Liver (tissue), 9 donors: ENCODE measurements around the gene PTPA. TPM values are rescaled to one million over a fixed set of nuclear protein-coding genes. Genes with fewer than 3 reads are reported as not detected.

ENCODE experiments used
- DNase-seq: peaks from one replicate; pipeline ENCODE4 v3.0.0-alpha.2; 2017; ENCODE audit warnings: low spot score
- H3K27ac ChIP-seq, 2 donors: one replicate each; pipeline ENCODE4 v1.7.0; 2013; ENCODE audit warnings: inconsistent platforms in 2 of 2, low read length in 2 of 2, control low read depth in 1 of 2, low read depth in 1 of 2, mild to moderate bottlenecking in 1 of 2
- H3K27me3 ChIP-seq, 4 donors: one replicate each; pipeline versions ENCODE4 v1.6.1 to v1.7.0; 2013; ENCODE audit warnings: low read length in 3 of 4, inconsistent platforms in 1 of 4, mild to moderate bottlenecking in 1 of 4, moderate library complexity in 1 of 4; ENCODE audit not compliant: control insufficient read depth in 4 of 4, insufficient read depth in 4 of 4
- H3K36me3 ChIP-seq, 4 donors: one replicate each; pipeline versions ENCODE4 v1.6.1 to v1.7.0; 2013; ENCODE audit warnings: low read length in 3 of 4, mild to moderate bottlenecking in 3 of 4, low read depth in 1 of 4, moderate library complexity in 1 of 4; ENCODE audit not compliant: control insufficient read depth in 4 of 4, insufficient read depth in 3 of 4
- H3K4me1 ChIP-seq, 4 donors: one replicate each; pipeline versions ENCODE4 v1.6.1 to v1.7.0; 2013; ENCODE audit warnings: low read length in 3 of 4, mild to moderate bottlenecking in 3 of 4, moderate library complexity in 1 of 4; ENCODE audit not compliant: control insufficient read depth in 4 of 4, insufficient read depth in 4 of 4
- H3K4me3 ChIP-seq, 3 donors: one replicate each; pipeline versions ENCODE4 v1.6.1 to v1.7.0; 2013; ENCODE audit warnings: low read length in 3 of 3, control low read depth in 1 of 3, low read depth in 1 of 3, mild to moderate bottlenecking in 1 of 3
- H3K9ac ChIP-seq, 2 donors: one replicate each; pipeline ENCODE4 v1.7.0; 2013; ENCODE audit warnings: low read length in 2 of 2, mild to moderate bottlenecking in 2 of 2, moderate library complexity in 2 of 2, control low read depth in 1 of 2, low read depth in 1 of 2
- H3K9me3 ChIP-seq, 4 donors: one replicate each; pipeline versions ENCODE4 v1.6.1 to v1.7.0; 2013; ENCODE audit warnings: low read length in 3 of 4; ENCODE audit not compliant: control insufficient read depth in 4 of 4
- ATF3 ChIP-seq: IDR thresholded peaks from 2 replicates; pipeline ENCODE4 v1.6.1; 2016; ENCODE audit warnings: antibody characterized with exemption
- EGR1 ChIP-seq, 2 donors: IDR thresholded peaks; 2 replicates each; pipeline ENCODE4 v1.6.1; 2016 to 2018; ENCODE audit warnings: antibody characterized with exemption in 2 of 2, low read depth in 2 of 2
- FOXA1 ChIP-seq: IDR thresholded peaks from 2 replicates; pipeline ENCODE4 v1.6.1; 2016; ENCODE audit warnings: antibody characterized with exemption
- FOXA2 ChIP-seq: IDR thresholded peaks from 2 replicates; pipeline ENCODE4 v1.6.1; 2016; ENCODE audit warnings: antibody characterized with exemption
- GABPA ChIP-seq, 2 donors: IDR thresholded peaks in 1 of 2; conservative IDR thresholded peaks in 1 of 2; 2 replicates each; pipeline ENCODE4 v1.6.1; 2016; ENCODE audit warnings: antibody characterized with exemption in 2 of 2, mild to moderate bottlenecking in 1 of 2, moderate library complexity in 1 of 2
- HNF4A ChIP-seq, 2 donors: conservative IDR thresholded peaks; 2 replicates each; pipeline ENCODE4 v1.6.1; 2016; ENCODE audit warnings: antibody characterized with exemption in 2 of 2, mild to moderate bottlenecking in 2 of 2
- HNF4G ChIP-seq: IDR thresholded peaks from 2 replicates; pipeline ENCODE4 v1.6.1; 2016; ENCODE audit warnings: antibody characterized with exemption
- JUND ChIP-seq, 2 donors: IDR thresholded peaks; 2 replicates each; pipeline ENCODE4 v1.6.1; 2016; ENCODE audit warnings: antibody characterized with exemption in 2 of 2
- MAX ChIP-seq: IDR thresholded peaks from 2 replicates; pipeline ENCODE4 v1.6.1; 2016; ENCODE audit warnings: antibody characterized with exemption
- NR2F2 ChIP-seq: IDR thresholded peaks from 2 replicates; pipeline ENCODE4 v1.6.1; 2016; ENCODE audit warnings: antibody characterized with exemption
- RAD21 ChIP-seq, 2 donors: IDR thresholded peaks; 2 replicates each; pipeline ENCODE4 v1.6.1; 2016; ENCODE audit warnings: antibody characterized with exemption in 2 of 2, mild to moderate bottlenecking in 2 of 2
- RXRA ChIP-seq, 2 donors: IDR thresholded peaks; 2 replicates each; pipeline ENCODE4 v1.6.1; 2017 to 2018; ENCODE audit warnings: antibody characterized with exemption in 2 of 2, mild to moderate bottlenecking in 1 of 2
- SP1 ChIP-seq: IDR thresholded peaks from 2 replicates; pipeline ENCODE4 v1.6.1; 2018; ENCODE audit warnings: antibody characterized with exemption, mild to moderate bottlenecking
- TAF1 ChIP-seq: conservative IDR thresholded peaks from 2 replicates; pipeline ENCODE4 v1.6.1; 2016; ENCODE audit warnings: antibody characterized with exemption, mild to moderate bottlenecking
- YY1 ChIP-seq: IDR thresholded peaks from 2 replicates; pipeline ENCODE4 v1.6.1; 2016; ENCODE audit warnings: antibody characterized with exemption, mild to moderate bottlenecking
- WGBS: extraction: QIAGEN DNeasy Blood & Tissue Kit; methylation state at CpG from one replicate; pipeline ENCODE4 v1.1.7; 2013; 5-methylcytosine and 5-hydroxymethylcytosine counted together
- polyA plus RNA-seq, 2 donors: library from polyadenylated mRNA; stranded (reverse) in 1 of 2; unstranded in 1 of 2; fragments of 200-250 nt in 1 of 2; fragments of >200 nt in 1 of 2; fragmentation: Nextera tagmentation in 1 of 2; extraction: Ambion mirVana in 1 of 2; gene quantifications; one replicate each; pipeline versions ENCODE4 v1.2.1 to v1.2.3, GENCODE V29; 2013 to 2015
- total RNA-seq, 2 donors: library from RNA; depleted of rRNA; stranded (reverse); fragments of >200 nt; gene quantifications; one replicate each; pipeline ENCODE4 v1.2.3, GENCODE V29; 2014
- TF ChIP-seq, protein P1 (sequence below): IDR thresholded peaks from 2 replicates; pipeline ENCODE4 v1.6.1; 2016; ENCODE audit warnings: antibody characterized with exemption
- TF ChIP-seq, protein P2 (sequence below): fragments of 150-350 bp; IDR thresholded peaks from 2 replicates; pipeline ENCODE4 v1.5.1; 2017; ENCODE audit warnings: improper control_type of control experiment, low read depth, low read length; ENCODE audit not compliant: missing input control
- TF ChIP-seq, protein P3 (sequence below): IDR thresholded peaks from 2 replicates; pipeline ENCODE4 v1.6.1; 2016; ENCODE audit warnings: antibody characterized with exemption, mild to moderate bottlenecking
- donor health status: healthy.
- donor health status: healthy.
- donor health status: healthy.
- donor health status: healthy.
- donor health status: healthy.

Gene PTPA
- total and polyA plus RNA-seq, 4 donors: 27.6 to 66.0 (median 38.4) TPM

GRCh38 chr9:129069862-129070641 lies 41.2 kb upstream of the PTPA start:
- Histone ChIP-seq H3K36me3 (peaks cover 0 to 6% (median 0%) of the 10 kb centered on the region in 4 donors), H3K4me1 (peaks cover 18 to 50% (median 34%) of the 10 kb centered on the region in 4 donors), H3K27ac (peak overlapping the region; percentile 88 to 90), H3K27me3 (no peaks in the 10 kb centered on the region), H3K9ac (peak overlapping the region in 1 of 2 donors; percentile 33), H3K9me3 (no peaks in the 10 kb centered on the region), H3K4me3 (no peak overlapping the region)
- no peak for TF ChIP-seq NR2F2
- TF ChIP-seq RXRA (IDR thresholded peaks at IDR 0.05): peak; percentile 83 to 87
- TF ChIP-seq FOXA2: peak; percentile 83
- no peak for TF ChIP-seq ATF3
- peak; percentile 88 for TF ChIP-seq SP1
- TF ChIP-seq, protein P1, sequence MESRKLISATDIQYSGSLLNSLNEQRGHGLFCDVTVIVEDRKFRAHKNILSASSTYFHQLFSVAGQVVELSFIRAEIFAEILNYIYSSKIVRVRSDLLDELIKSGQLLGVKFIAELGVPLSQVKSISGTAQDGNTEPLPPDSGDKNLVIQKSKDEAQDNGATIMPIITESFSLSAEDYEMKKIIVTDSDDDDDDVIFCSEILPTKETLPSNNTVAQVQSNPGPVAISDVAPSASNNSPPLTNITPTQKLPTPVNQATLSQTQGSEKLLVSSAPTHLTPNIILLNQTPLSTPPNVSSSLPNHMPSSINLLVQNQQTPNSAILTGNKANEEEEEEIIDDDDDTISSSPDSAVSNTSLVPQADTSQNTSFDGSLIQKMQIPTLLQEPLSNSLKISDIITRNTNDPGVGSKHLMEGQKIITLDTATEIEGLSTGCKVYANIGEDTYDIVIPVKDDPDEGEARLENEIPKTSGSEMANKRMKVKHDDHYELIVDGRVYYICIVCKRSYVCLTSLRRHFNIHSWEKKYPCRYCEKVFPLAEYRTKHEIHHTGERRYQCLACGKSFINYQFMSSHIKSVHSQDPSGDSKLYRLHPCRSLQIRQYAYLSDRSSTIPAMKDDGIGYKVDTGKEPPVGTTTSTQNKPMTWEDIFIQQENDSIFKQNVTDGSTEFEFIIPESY: peak; percentile 17
- TF ChIP-seq, protein P2, sequence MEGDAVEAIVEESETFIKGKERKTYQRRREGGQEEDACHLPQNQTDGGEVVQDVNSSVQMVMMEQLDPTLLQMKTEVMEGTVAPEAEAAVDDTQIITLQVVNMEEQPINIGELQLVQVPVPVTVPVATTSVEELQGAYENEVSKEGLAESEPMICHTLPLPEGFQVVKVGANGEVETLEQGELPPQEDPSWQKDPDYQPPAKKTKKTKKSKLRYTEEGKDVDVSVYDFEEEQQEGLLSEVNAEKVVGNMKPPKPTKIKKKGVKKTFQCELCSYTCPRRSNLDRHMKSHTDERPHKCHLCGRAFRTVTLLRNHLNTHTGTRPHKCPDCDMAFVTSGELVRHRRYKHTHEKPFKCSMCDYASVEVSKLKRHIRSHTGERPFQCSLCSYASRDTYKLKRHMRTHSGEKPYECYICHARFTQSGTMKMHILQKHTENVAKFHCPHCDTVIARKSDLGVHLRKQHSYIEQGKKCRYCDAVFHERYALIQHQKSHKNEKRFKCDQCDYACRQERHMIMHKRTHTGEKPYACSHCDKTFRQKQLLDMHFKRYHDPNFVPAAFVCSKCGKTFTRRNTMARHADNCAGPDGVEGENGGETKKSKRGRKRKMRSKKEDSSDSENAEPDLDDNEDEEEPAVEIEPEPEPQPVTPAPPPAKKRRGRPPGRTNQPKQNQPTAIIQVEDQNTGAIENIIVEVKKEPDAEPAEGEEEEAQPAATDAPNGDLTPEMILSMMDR: peak; percentile 26
- TF ChIP-seq FOXA1: peak; percentile 87
- TF ChIP-seq TAF1: no peak
- TF ChIP-seq RAD21 (IDR thresholded peaks at IDR 0.05): peak in 1 of 2 donors; percentile 21
- TF ChIP-seq HNF4A (conservative IDR thresholded peaks at IDR 0.05): peak; percentile 84 to 91
- peak; percentile 47 for TF ChIP-seq YY1
- TF ChIP-seq EGR1 (IDR thresholded peaks at IDR 0.05; ENCODE audit: low read depth in 2 of 2): no peak
- TF ChIP-seq, protein P3, sequence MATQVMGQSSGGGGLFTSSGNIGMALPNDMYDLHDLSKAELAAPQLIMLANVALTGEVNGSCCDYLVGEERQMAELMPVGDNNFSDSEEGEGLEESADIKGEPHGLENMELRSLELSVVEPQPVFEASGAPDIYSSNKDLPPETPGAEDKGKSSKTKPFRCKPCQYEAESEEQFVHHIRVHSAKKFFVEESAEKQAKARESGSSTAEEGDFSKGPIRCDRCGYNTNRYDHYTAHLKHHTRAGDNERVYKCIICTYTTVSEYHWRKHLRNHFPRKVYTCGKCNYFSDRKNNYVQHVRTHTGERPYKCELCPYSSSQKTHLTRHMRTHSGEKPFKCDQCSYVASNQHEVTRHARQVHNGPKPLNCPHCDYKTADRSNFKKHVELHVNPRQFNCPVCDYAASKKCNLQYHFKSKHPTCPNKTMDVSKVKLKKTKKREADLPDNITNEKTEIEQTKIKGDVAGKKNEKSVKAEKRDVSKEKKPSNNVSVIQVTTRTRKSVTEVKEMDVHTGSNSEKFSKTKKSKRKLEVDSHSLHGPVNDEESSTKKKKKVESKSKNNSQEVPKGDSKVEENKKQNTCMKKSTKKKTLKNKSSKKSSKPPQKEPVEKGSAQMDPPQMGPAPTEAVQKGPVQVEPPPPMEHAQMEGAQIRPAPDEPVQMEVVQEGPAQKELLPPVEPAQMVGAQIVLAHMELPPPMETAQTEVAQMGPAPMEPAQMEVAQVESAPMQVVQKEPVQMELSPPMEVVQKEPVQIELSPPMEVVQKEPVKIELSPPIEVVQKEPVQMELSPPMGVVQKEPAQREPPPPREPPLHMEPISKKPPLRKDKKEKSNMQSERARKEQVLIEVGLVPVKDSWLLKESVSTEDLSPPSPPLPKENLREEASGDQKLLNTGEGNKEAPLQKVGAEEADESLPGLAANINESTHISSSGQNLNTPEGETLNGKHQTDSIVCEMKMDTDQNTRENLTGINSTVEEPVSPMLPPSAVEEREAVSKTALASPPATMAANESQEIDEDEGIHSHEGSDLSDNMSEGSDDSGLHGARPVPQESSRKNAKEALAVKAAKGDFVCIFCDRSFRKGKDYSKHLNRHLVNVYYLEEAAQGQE: no peak
- TF ChIP-seq JUND (IDR thresholded peaks at IDR 0.05): peak in 1 of 2 donors; percentile 62
- no peak for TF ChIP-seq HNF4G
- peak; percentile 88 for TF ChIP-seq MAX
- TF ChIP-seq GABPA (IDR thresholded peaks at IDR 0.05 in 1 of 2, conservative IDR thresholded peaks at IDR 0.05 in 1 of 2): peak in 1 of 2 donors; percentile 8
- DNase-seq: peak; percentile 57
- WGBS: 75% methylated on average over 26 of the region's 26 CpGs
